HG02763 (cell line): ENCODE data around the gene STAM2.
"Not testable (repeated sequence)": the region's sequence is repeated elsewhere in the genome, so short reads cannot be mapped to it uniquely, and the experiment has no call there.

Experiments
- ATAC-seq: cut with Tn5 transposase; IDR thresholded peaks from one replicate; pipeline ENCODE4 v1.9.1; 2021; ENCODE audit warnings: mild to moderate bottlenecking, moderate library complexity; ENCODE audit not compliant: unreplicated experiment

The STAM2 gene

GRCh38 chr2:152175368-152176112 is at the start of gene STAM2:
Gene STAM2 (minus strand): TSS chr2:152175763. CDS start chr2:152175642, 121 bp downstream.
- ATAC-seq = peak; percentile 78

GRCh38 chr2:152223977-152224376 is 48.4 kb upstream of the STAM2 start:
- ATAC-seq = no peak

DNA sequence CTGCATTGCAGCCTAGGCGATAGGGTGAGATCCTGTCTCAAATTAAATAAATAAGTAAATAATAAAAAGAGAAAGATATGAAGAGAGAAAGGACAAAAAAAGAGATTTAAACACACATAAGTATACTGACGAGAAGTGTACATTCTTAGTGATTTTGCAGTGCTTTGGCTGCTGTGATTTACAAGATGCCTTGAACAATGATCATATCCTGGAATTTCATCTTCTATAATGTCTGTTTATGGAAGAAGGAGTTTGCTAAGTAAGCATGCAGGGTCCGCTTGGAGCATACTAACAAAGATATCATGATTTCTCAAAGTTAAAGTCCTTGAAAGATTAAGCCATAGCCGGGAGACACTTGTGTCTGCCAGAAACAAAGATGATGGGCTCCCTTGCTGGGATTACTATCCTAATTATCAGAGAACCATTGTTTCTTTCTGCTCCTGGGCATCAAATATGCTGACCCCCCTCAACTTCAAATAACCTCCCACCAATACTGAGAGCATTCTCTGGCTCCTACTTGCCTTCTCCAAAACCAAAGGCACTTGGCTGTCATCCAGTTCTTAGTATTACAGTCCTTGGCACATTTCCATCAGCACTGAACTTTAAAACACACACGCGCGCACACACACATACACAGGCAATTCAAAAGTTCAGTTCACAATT is 47.5 kb upstream of the STAM2 start:
- no peak for ATAC-seq

DNA sequence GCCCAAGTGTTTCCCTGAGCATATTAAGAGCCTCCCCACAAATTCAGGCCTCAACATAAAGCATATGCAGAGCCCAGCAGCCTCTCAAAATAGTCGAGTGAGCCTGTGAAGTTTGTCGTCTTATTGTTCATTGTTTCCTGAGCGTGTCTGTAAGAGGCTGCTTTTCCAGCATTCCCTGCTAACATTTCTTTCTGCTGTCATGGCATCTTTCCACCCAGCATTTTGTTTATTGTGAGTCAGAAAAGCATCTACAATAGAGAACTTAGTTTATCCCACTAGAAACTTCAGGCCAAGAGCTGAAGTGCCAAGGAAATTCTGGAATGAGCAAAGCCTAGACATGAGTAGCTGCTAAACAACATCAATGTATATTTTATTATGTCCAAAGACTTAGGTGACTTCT is 46.3 kb upstream of the STAM2 start:
- no peak for ATAC-seq

GRCh38 chr2:152219077-152219828 is 43.7 kb upstream of the STAM2 start:
- ATAC-seq = no peak

GRCh38 chr2:152201466-152201830 is 25.9 kb upstream of the STAM2 start:
- ATAC-seq = no peak

DNA sequence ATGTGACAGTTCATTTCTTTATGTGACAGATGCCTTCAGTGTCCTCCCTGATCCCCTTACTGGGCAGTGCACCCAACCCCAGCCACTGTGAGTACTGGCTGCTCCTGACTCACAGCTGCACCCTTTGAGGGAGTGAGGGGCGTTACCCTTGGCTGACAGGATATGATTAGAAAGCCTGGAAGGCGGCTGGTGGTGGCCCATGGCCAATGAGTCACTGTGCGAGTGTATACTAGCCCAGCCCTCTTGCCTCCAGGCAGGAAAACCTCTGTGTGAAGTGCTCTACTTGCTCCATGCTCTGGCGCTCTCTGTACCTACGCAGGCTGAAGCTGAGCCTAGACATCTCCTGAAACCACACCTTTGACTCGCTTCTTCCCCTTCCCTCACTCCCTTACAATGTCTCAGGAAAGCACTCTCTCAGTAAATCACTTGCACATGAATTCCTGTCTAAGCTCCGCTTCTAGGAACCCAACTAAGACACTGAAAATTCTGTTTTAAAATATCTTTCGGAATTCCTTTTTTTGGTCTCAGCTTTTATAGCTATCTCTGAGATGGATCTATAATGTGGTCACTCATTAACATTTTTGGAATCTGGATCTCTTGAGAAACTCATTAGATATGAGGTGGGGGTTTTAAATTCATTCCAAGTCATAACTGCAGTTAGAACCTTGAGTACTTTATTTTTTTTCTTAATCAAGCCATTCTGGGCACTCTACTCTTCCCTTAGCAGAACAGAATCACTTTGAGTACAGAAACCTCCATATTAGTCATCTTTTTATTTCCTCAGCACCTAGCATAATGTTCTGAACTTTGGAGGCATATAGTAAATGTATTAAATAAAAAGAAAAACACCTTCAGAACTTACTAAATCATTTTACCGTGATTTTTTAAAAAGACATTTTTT is 25.3 kb upstream of the STAM2 start:
- ATAC-seq = no peak

- no peak for ATAC-seq
These were observed 24.5 kb upstream of the STAM2 start for GRCh38 chr2:152200101-152200500.

DNA sequence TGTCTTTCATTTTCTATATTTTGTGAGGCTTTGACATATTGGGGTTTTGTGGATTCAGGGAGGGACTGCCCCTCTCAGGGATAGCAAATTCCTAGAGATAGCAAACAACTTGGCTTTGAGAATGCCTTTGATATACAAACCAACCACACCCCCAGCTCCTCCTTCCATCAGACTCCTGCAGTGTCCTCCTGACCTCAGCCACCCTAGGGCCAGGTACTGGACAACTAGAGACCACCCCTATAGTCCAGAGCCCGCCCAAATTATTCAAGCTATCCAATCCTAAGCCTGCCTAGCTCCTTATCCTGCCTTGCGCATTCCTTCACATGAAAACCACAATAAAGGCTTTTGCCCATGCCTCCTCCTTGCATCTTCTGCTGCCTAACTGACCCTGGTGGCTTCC is 22.9 kb upstream of the STAM2 start:
- no peak for ATAC-seq

- not testable (repeated sequence) for ATAC-seq
These were observed 22.1 kb upstream of the STAM2 start for GRCh38 chr2:152197508-152198284.

DNA sequence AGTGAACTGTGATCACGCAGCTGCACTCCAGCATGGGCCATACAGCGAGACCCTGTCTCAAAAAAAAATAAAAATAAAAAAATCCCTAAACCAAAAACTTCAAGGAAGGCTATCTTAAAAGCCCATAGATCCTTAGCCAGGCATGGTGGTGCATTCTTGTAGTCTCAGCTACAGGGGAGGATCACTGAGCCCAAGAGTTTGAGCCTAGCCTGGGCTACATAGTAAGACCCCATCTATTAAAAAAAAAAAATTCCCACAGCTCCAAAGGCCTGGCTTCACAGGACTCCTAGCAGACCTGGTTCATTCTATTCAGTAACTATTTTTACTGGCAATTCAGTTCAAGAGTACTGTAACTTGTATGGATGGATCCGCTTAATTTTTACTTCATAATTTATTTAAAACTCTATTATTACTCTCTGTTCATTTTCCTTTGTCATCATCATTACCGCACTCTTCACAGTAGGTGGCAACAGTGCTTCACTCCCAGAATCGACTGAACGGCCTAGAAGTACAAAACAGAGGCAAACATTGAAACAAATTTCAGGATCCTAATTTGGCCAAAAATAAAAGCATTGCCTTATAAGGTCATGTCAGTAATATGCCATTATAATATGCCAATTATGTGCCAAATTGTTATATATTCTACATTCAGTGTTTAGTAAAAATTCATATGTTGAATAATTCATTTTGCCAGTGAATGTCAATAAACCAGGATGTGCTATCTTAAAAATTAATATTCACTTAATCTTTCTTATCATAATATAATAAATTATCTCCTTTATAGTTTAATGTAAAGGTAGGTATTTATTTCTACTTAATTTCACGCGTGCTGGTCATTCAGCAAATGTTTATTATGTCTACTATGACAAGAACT is 14.3 kb upstream of the STAM2 start:
- ATAC-seq = no peak

DNA sequence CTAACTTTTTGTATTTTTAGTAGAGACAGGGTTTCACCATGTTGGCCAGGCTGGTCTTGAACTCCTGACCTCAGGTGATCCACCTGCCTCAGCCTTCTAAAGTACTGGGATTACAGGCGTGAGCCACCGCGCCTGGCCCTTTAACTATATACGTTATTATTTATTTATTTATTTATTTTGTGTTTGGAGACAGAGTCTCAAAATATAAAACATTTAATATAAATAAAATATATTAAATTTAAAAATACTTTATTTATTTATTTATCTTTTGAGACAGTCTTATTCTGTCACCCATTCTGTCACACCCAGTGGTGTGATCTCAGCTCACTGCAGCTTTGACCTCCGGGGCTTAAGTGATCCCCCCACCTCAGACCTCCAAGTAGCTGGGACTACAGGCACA is 11.2 kb upstream of the STAM2 start:
- ATAC-seq = not testable (repeated sequence)

DNA sequence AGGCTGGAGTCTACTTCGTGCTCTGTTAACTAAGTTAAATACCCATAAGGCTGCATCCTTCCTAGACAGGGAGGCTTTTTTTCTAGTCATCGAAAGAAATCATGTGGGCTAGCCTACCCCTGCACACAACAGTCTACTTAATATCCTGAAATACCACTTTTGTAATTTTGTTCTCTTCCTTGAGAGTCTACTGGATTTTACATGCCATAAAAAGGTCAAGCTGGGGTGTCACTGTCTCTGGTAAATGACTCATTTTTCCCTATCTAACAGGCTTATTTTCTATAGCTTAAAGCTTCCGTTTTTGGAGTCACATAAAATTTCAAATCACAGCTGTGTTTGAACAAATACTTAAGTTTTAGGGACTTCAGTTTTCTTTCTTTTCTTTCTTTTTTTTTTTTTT is 10.7 kb upstream of the STAM2 start:
- no peak for ATAC-seq

- ATAC-seq = no peak
These were observed 8.0 kb upstream of the STAM2 start for GRCh38 chr2:152183401-152184073.

- not testable (repeated sequence) for ATAC-seq
These were observed 2.1 kb upstream of the STAM2 start for GRCh38 chr2:152177667-152178066.

GRCh38 chr2:152176113-152176714 is 651 bp upstream of the STAM2 start:
- ATAC-seq = peak; percentile 13

GRCh38 chr2:152175012-152175367 is 573 bp downstream of the STAM2 start:
- ATAC-seq = peak; percentile 24

DNA sequence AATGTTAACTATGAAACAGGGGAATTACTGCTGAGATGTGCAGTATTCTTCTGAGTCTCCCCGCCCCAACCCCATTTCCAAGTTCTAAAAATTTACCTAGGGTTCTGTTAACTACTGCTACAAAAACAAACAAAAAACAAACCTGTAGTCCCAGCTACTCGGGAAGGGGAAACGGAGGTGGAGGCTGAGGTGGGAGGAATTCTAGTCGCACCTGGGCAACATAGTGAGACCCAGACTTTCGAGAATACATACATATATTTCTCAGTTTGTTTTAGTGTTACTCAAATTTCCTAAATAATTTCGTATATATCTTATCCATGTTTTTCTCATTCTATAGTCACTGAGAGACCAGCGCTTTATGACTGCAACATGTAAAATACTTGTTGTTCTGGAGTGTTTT is 989 bp downstream of the STAM2 start:
- no peak for ATAC-seq
